CD4-positive, alpha-beta memory T cell (primary cell): Measurements from ENCODE around the gene MYL2. TPM values are rescaled to one million over a fixed set of nuclear protein-coding genes. Genes with fewer than 3 reads are reported as not detected.

Experiments
- CTCF ChIA-PET: fragments of 350-600 bp; sonication (Branson Sonifier 250); formaldehyde crosslinking; loops from one replicate; lab custom pipeline; 2021; ENCODE audit warnings: inconsistent platforms; ENCODE audit not compliant: partially characterized antibody; lab: Charles Lee
- POLR2A ChIA-PET: fragments of 350-600 bp; sonication (Branson Sonifier 250); formaldehyde crosslinking; loops from one replicate; lab custom pipeline; 2021; ENCODE audit not compliant: partially characterized antibody; lab: Charles Lee
- DNase-seq, 5 donors: peaks; one replicate each; pipeline versions ENCODE4 v3.0.0 to v3.0.0-alpha.2; 2020 to 2022; ENCODE audit warnings: mixed read lengths in 1 of 5
- H3K27ac ChIP-seq: one replicate; pipeline ENCODE4 v1.7.0; 2013; ENCODE audit warnings: low read depth, low read length
- H3K27me3 ChIP-seq: 2 replicates; pipeline ENCODE4 v1.7.0; 2013; ENCODE audit warnings: mild to moderate bottlenecking, low read length, moderate library complexity; ENCODE audit not compliant: insufficient read depth
- H3K36me3 ChIP-seq: 2 replicates; pipeline ENCODE4 v1.7.0; 2013; ENCODE audit warnings: mild to moderate bottlenecking, low read length, moderate library complexity; ENCODE audit not compliant: insufficient read depth
- H3K4me1 ChIP-seq: 2 replicates; pipeline ENCODE4 v1.7.0; 2013; ENCODE audit warnings: mild to moderate bottlenecking, low read length, moderate library complexity; ENCODE audit not compliant: insufficient read depth
- H3K4me3 ChIP-seq, 2 donors: one replicate each; pipeline ENCODE4 v1.7.0; 2013; ENCODE audit warnings: low read length in 2 of 2, mild to moderate bottlenecking in 1 of 2
- H3K9me3 ChIP-seq, 2 donors: one replicate each; pipeline ENCODE4 v1.7.0; 2013; ENCODE audit warnings: low read length in 2 of 2, control low read depth in 1 of 2; ENCODE audit not compliant: control insufficient read depth in 1 of 2
- H3K27ac Mint-ChIP-seq, 7 donors: one replicate each; pipeline ENCODE4 v1.8.0; 2020 to 2021; ENCODE audit warnings: mixed read lengths in 7 of 7, mild to moderate bottlenecking in 6 of 7, inconsistent platforms in 3 of 7, moderate library complexity in 3 of 7
- H3K27me3 Mint-ChIP-seq, 2 donors: one replicate each; pipeline ENCODE4 v1.8.0; 2020 to 2021; ENCODE audit warnings: mixed read lengths in 2 of 2
- H3K36me3 Mint-ChIP-seq, 2 donors: one replicate each; pipeline ENCODE4 v1.8.0; 2020 to 2021; ENCODE audit warnings: mixed read lengths in 2 of 2, inconsistent platforms in 1 of 2, mild to moderate bottlenecking in 1 of 2
- H3K4me1 Mint-ChIP-seq, 4 donors: one replicate each; pipeline ENCODE4 v1.8.0; 2020 to 2021; ENCODE audit warnings: mixed read lengths in 4 of 4, mild to moderate bottlenecking in 1 of 4
- H3K4me3 Mint-ChIP-seq, 8 donors: one replicate each; pipeline ENCODE4 v1.8.0; 2020 to 2021; ENCODE audit warnings: mixed read lengths in 8 of 8, mild to moderate bottlenecking in 7 of 8, moderate library complexity in 6 of 8, inconsistent platforms in 3 of 8
- H3K9me3 Mint-ChIP-seq, 8 donors: one replicate each; pipeline ENCODE4 v1.8.0; 2020 to 2021; ENCODE audit warnings: mixed read lengths in 8 of 8, mild to moderate bottlenecking in 5 of 8, inconsistent platforms in 3 of 8, moderate library complexity in 1 of 8
- intact Hi-C: fragments of 100-400 bp; cut with micrococcal nuclease; formaldehyde crosslinking; loops from one replicate; pipeline ENCODE4 v1.15.1; 2023
- polyA plus RNA-seq, 2 donors: library from polyadenylated mRNA; unstranded; fragments of 300-500 nt; fragmentation: Illumina TruSeq; gene quantifications; one replicate each; pipeline ENCODE4 v1.2.3, GENCODE V29; 2021
- total RNA-seq, 2 experiments: library from RNA; stranded (reverse); gene quantifications; one replicate each; pipeline ENCODE4 v1.2.3, GENCODE V29; 2021

MYL2 gene
- total and polyA plus RNA-seq, 4 experiments from 2014 or later: not detected

DNA sequence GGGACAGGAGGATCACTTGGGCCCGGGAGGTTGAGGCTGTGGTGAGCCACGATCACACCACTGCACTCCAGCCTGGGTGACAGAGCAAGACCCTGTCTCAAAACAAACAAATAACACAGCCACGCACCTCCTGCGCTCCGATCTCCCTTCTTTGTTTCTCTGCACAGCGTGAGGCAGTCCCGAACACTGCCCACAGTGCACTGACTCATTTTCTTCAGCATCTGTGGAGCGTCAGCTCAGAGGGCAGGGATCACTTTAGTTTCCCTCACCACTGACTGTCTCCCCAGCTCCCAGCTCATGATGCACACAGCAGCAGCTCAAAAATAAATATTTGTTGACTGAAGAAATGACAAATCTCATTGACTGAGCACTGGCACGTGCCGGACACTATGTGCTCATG, 883 bp upstream of the MYL2 start:
- POLR2A ChIA-PET: no interaction called here
- no peaks in the 10 kb centered on the region for H3K9me3 Mint-ChIP-seq
- peaks cover 12 to 23% of the 10 kb centered on the region in 2 donors for H3K27me3 Mint-ChIP-seq
- Histone ChIP-seq H3K4me1 (no peaks in the 10 kb centered on the region), H3K27ac (no peak overlapping the region), H3K27me3 (no peaks in the 10 kb centered on the region), H3K36me3 (no peaks in the 10 kb centered on the region), H3K4me3 (no peak overlapping the region), H3K9me3 (no peaks in the 10 kb centered on the region)
- no peaks in the 10 kb centered on the region for H3K4me1 Mint-ChIP-seq
- CTCF ChIA-PET: interaction anchor here (1.0 kb wide), 2 partner anchors 17 to 102 kb away, joined by 3 read pairs; no protein-coding TSS in a partner anchor
- no peak for DNase-seq
- intact Hi-C loops: no loop called here
- no peak overlapping the region for H3K4me3 Mint-ChIP-seq
- H3K36me3 Mint-ChIP-seq: no peaks in the 10 kb centered on the region
- no peak overlapping the region for H3K27ac Mint-ChIP-seq

DNA sequence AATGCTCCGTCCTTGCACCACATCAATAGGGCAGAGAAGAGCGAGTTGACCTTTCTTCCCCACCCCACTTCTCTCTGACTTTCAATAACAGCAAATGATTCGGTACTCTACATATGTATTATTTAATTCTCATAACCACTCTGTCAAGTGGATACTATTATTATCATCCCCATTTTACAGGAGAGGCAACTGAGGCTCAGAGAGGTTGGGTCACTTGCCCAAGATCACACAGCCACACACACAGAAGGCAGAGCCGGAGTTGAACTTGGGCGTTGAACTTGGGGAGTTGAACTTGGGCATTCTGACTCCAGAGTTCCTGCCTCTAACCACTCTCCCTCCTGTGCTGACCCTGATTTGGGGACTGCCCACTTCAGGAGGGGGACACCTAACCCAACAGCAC, 659 bp downstream of the MYL2 start:
- POLR2A ChIA-PET: no interaction called here
- Histone ChIP-seq H3K4me1 (no peaks in the 10 kb centered on the region), H3K27me3 (no peaks in the 10 kb centered on the region), H3K4me3 (no peak overlapping the region), H3K27ac (no peak overlapping the region), H3K36me3 (no peaks in the 10 kb centered on the region), H3K9me3 (no peaks in the 10 kb centered on the region)
- peaks cover 10 to 25% of the 10 kb centered on the region in 2 donors for H3K27me3 Mint-ChIP-seq
- H3K9me3 Mint-ChIP-seq: no peaks in the 10 kb centered on the region
- CTCF ChIA-PET: no interaction called here
- intact Hi-C loops: no loop called here
- H3K4me3 Mint-ChIP-seq: no peak overlapping the region
- no peak overlapping the region for H3K27ac Mint-ChIP-seq
- no peak for DNase-seq
- no peaks in the 10 kb centered on the region for H3K36me3 Mint-ChIP-seq
- H3K4me1 Mint-ChIP-seq: no peaks in the 10 kb centered on the region

DNA sequence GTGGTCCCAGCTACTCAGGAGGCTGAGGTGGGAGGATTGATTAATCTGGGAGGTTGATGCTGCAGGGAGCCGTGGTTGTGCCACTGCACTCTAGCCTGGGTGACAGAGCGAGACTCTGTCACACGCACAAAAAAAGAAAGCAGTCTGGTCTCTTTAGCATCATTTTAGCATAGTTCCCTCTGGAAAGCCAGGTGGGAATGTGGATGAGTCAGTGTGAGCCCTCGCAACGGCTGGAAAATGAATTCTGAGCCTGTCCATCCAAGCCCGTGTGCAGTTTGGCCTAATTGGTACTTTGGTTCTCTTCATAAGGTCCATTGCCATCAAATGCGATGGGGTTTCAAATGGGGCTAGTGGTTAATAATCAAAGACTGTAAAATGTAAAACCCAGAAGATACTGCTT, 2.4 kb downstream of the MYL2 start:
- intact Hi-C loops: no loop called here
- H3K27me3 Mint-ChIP-seq: peaks cover 11 to 21% of the 10 kb centered on the region in 2 donors
- no peak overlapping the region for H3K27ac Mint-ChIP-seq
- H3K4me1 ChIP-seq: no peaks in the 10 kb centered on the region
- H3K9me3 ChIP-seq: no peaks in the 10 kb centered on the region
- H3K27ac ChIP-seq: no peak overlapping the region
- POLR2A ChIA-PET: no interaction called here
- H3K4me3 ChIP-seq: no peak overlapping the region
- H3K36me3 Mint-ChIP-seq: no peaks in the 10 kb centered on the region
- H3K4me3 Mint-ChIP-seq: no peak overlapping the region
- CTCF ChIA-PET: interaction anchor here (0.6 kb wide), 1 partner anchor 24 kb away, joined by 3 read pairs; no protein-coding TSS in a partner anchor
- H3K36me3 ChIP-seq: no peaks in the 10 kb centered on the region
- no peaks in the 10 kb centered on the region for H3K27me3 ChIP-seq
- no peak for DNase-seq
- H3K9me3 Mint-ChIP-seq: no peaks in the 10 kb centered on the region
- H3K4me1 Mint-ChIP-seq: no peaks in the 10 kb centered on the region

DNA sequence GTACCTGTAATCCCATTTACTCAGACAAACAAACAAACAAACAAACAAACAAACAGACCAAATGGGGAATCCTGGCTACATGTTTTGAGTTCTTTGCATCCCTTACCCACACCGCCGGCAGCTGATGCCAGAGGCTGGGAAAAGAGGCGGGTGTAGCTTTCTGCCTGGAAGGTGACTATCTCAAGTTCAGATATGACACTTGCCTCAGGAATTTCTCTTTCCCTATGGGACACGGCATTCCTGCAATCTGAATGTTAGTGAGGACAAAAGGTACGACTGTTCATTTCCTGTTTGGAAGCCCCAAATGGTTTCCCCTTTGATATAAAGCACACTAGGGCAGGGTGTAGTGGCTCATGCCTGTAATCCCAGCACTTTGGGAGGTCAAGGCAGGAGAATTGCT, 2.9 kb downstream of the MYL2 start:
- Mint-ChIP-seq H3K27ac (no peak overlapping the region), H3K4me1 (no peaks in the 10 kb centered on the region), H3K9me3 (no peaks in the 10 kb centered on the region), H3K4me3 (no peak overlapping the region), H3K36me3 (no peaks in the 10 kb centered on the region), H3K27me3 (peaks cover 11 to 19% of the 10 kb centered on the region in 2 donors)
- CTCF ChIA-PET: interaction anchor here (0.6 to 1.5 kb wide), 3 partner anchors 22 to 30 kb away, joined by 3 read pairs; no protein-coding TSS in a partner anchor
- H3K4me1 ChIP-seq: no peaks in the 10 kb centered on the region
- no peaks in the 10 kb centered on the region for H3K36me3 ChIP-seq
- no peaks in the 10 kb centered on the region for H3K27me3 ChIP-seq
- POLR2A ChIA-PET: no interaction called here
- H3K9me3 ChIP-seq: no peaks in the 10 kb centered on the region
- no peak overlapping the region for H3K27ac ChIP-seq
- intact Hi-C loops: no loop called here
- H3K4me3 ChIP-seq: no peak overlapping the region
- no peak for DNase-seq

DNA sequence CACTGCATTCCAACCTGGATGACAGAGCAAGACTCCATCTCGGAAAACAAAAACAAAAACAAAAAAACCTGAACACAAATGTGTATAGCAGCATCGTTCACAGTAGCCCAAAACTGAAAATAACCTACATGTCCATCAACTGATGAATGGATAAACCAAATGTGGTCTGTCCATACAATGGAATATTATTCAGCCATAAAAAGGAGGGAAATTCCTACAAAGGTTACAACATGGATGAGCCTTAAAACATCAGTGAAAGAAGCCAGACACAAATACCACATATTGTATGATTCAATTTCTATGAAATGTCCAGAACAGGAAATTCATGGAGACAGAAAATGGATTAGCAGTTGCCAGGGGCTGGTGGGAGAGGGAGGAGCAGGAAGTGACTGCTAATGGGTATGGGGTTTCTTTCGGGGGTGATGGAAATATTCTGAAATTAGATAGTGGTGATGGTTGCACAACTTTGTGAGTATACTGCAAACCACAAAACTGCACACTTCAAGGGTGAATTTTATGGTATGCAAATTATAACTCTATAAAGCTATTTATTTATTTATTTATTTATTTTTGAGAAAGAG, 4.0 kb downstream of the MYL2 start:
- Mint-ChIP-seq H3K27me3 (peaks cover 12 to 14% of the 10 kb centered on the region in 2 donors), H3K4me3 (no peak overlapping the region), H3K9me3 (no peaks in the 10 kb centered on the region), H3K27ac (no peak overlapping the region), H3K4me1 (no peaks in the 10 kb centered on the region), H3K36me3 (no peaks in the 10 kb centered on the region)
- Histone ChIP-seq H3K4me1 (no peaks in the 10 kb centered on the region), H3K27ac (no peak overlapping the region), H3K9me3 (no peaks in the 10 kb centered on the region), H3K4me3 (no peak overlapping the region), H3K36me3 (no peaks in the 10 kb centered on the region), H3K27me3 (no peaks in the 10 kb centered on the region)
- DNase-seq: no peak
- CTCF ChIA-PET: interaction anchor here (1.2 to 1.5 kb wide), 2 partner anchors 21 to 29 kb away, joined by 3 read pairs; no protein-coding TSS in a partner anchor
- POLR2A ChIA-PET: no interaction called here
- intact Hi-C loops: no loop called here

DNA sequence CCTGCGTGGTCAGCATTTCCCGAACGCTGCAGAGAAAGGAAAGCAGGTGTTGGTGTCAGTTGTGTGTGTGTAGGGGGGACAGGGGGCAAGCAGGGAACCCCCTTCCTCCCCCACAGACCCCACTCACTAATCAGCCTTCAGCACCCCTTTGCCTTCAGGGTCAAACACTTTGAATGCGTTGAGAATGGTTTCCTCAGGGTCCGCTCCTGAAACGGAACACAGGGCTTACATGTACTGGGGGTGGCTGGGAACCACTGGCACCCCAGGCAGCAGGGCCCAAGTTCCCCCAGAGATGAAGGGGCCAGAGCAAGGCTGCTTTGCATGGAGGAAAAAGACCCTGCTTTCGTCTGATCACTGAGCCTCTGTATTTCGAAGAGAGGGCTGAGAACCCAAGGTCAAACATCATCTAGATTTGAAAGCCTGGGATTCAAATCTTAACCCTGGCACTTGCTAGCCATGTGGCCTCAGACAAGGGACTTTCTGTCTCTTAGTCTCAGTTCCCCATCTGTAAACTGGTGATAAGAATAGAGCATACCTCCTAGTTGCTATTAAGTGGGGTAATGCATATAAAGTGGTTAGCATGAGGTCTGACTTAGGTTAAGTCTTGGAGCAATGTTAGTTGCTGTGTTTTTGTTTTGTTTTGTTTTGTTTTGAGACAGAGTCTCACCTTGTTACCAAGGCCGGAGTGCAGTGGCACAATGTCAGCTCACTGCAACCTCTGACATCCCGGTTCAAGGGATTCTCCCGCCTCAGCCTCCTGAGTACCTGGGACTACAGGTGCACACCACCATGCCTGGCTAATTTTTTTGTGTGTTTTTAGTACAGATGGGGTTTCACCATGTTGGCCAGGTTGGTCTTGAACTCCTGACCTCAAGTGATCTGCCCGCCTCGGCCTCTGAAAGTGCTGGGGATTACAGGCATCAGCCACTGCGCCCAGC, 7.0 kb downstream of the MYL2 start:
- intact Hi-C loops: no loop called here
- Mint-ChIP-seq H3K27ac (no peak overlapping the region), H3K4me3 (no peak overlapping the region), H3K9me3 (no peaks in the 10 kb centered on the region), H3K4me1 (no peaks in the 10 kb centered on the region), H3K27me3 (peaks cover 7 to 8% of the 10 kb centered on the region in 2 donors), H3K36me3 (no peaks in the 10 kb centered on the region)
- no peak for DNase-seq
- Histone ChIP-seq H3K27me3 (no peaks in the 10 kb centered on the region), H3K27ac (no peak overlapping the region), H3K4me3 (no peak overlapping the region), H3K9me3 (no peaks in the 10 kb centered on the region), H3K36me3 (no peaks in the 10 kb centered on the region), H3K4me1 (no peaks in the 10 kb centered on the region)
- CTCF ChIA-PET: interaction anchor here (0.7 kb wide), 1 partner anchor 28 kb away, joined by 3 read pairs; no protein-coding TSS in a partner anchor
- POLR2A ChIA-PET: no interaction called here

DNA sequence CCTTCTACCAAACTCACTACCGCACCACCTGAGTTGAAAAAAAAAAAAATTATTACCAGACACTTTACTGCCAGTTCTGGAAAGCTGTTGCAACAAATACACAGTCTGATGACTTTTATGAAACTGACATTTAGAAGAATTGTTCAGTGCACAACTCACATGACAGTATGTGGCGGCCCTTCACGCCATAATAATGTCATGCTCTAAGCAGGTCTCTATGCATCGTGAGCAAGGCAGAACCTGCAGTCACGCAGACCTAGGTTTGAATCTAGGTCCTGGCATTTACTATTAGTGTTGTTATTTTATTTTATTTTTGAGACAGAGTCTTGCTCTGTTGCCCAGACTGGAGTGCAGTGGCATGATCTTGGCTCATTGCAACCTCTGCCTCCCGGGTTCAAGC, 8.1 kb downstream of the MYL2 start:
- Histone ChIP-seq H3K9me3 (no peaks in the 10 kb centered on the region), H3K4me1 (no peaks in the 10 kb centered on the region), H3K36me3 (no peaks in the 10 kb centered on the region), H3K4me3 (no peak overlapping the region), H3K27ac (no peak overlapping the region), H3K27me3 (no peaks in the 10 kb centered on the region)
- no peak overlapping the region for H3K27ac Mint-ChIP-seq
- no peaks in the 10 kb centered on the region for H3K36me3 Mint-ChIP-seq
- H3K9me3 Mint-ChIP-seq: no peaks in the 10 kb centered on the region
- intact Hi-C loops: no loop called here
- H3K4me1 Mint-ChIP-seq: peaks cover 0 to 2% (median 0%) of the 10 kb centered on the region in 4 donors
- DNase-seq: no peak
- H3K4me3 Mint-ChIP-seq: no peak overlapping the region
- H3K27me3 Mint-ChIP-seq: peaks cover 7 to 8% of the 10 kb centered on the region in 2 donors
- CTCF ChIA-PET: no interaction called here
- POLR2A ChIA-PET: no interaction called here
